Natural killer cell (primary cell): ENCODE measurements around the gene TFCP2L1. TPM values are rescaled to one million over a fixed set of nuclear protein-coding genes. Genes with fewer than 3 reads are reported as not detected.
A peak's percentile ranks its signal among the peaks of the same experiment; 100 is the strongest.

ENCODE experiments used
- ATAC-seq, 3 donors: fragments of 150-1000 bp in 2 of 3; fragments of 200-7000 bp in 1 of 3; cut with Tn5 transposase; 1 replicate in 1 of 3; 2 replicates in 2 of 3; pipeline ENCODE4 v1.10.0; 2021; ENCODE audit warnings: mild to moderate bottlenecking in 2 of 3, moderate library complexity in 2 of 3
- DNase-seq, 2 donors: peaks; one replicate each; pipeline versions ENCODE4 v3.0.0 to v3.0.0-alpha.2; 2013 to 2021; ENCODE audit warnings: mixed read lengths in 1 of 2
- H3K27ac ChIP-seq: one replicate; pipeline ENCODE4 v1.5.1; 2013; ENCODE audit warnings: mild to moderate bottlenecking, low read length
- H3K27me3 ChIP-seq: one replicate; pipeline ENCODE4 v1.6.1; 2013; ENCODE audit warnings: low read length; ENCODE audit not compliant: control insufficient read depth, insufficient read depth
- H3K36me3 ChIP-seq: one replicate; pipeline ENCODE4 v1.6.1; 2013; ENCODE audit warnings: low read length; ENCODE audit not compliant: control insufficient read depth, insufficient read depth
- H3K4me1 ChIP-seq: one replicate; pipeline ENCODE4 v1.6.1; 2013; ENCODE audit warnings: low read length; ENCODE audit not compliant: control insufficient read depth, insufficient read depth
- H3K4me3 ChIP-seq: one replicate; pipeline ENCODE4 v1.5.1; 2013; ENCODE audit warnings: low read length
- H3K9me3 ChIP-seq: one replicate; pipeline ENCODE4 v1.6.1; 2013; ENCODE audit warnings: low read length; ENCODE audit not compliant: control insufficient read depth, insufficient read depth
- H3K27ac Mint-ChIP-seq, 2 donors: one replicate each; pipeline ENCODE4 v1.8.0; 2022; ENCODE audit warnings: mild to moderate bottlenecking in 2 of 2, mixed read lengths in 2 of 2, moderate library complexity in 1 of 2
- H3K27me3 Mint-ChIP-seq, 2 donors: one replicate each; pipeline ENCODE4 v1.8.0; 2022; ENCODE audit warnings: low read depth in 2 of 2, mixed read lengths in 2 of 2
- H3K36me3 Mint-ChIP-seq: one replicate; pipeline ENCODE4 v1.8.0; 2022; ENCODE audit warnings: mixed read lengths
- H3K4me1 Mint-ChIP-seq, 2 donors: one replicate each; pipeline ENCODE4 v1.8.0; 2022; ENCODE audit warnings: mixed read lengths in 2 of 2
- H3K4me3 Mint-ChIP-seq: one replicate; pipeline ENCODE4 v1.8.0; 2022; ENCODE audit warnings: mild to moderate bottlenecking, moderate library complexity, mixed read lengths
- H3K9me3 Mint-ChIP-seq, 2 donors: one replicate each; pipeline ENCODE4 v1.8.0; 2022; ENCODE audit warnings: mixed read lengths in 2 of 2
- CTCF ChIP-seq: fragments of 200-600 bp; IDR thresholded peaks from one replicate; pipeline ENCODE4 v1.8.0; 2022; ENCODE audit warnings: antibody characterized with exemption
- whole genome bisulfite sequencing: methylation state at CpG from one replicate; pipeline ENCODE4 v1.1.7; 2013; ENCODE audit warnings: missing lambda C conversion rate; ENCODE audit not compliant: insufficient coverage; 5-methylcytosine and 5-hydroxymethylcytosine counted together
- intact Hi-C: fragments of 100-400 bp; cut with micrococcal nuclease; formaldehyde crosslinking; loops from one replicate; pipeline ENCODE4 v1.14.2; 2022
- total RNA-seq, 4 donors: library from RNA; stranded (reverse); fragments of 120-200 nt in 1 of 4; gene quantifications; one replicate each; pipeline versions ENCODE4 v1.2.3 to v1.2.4, GENCODE V29; 2013 to 2022

The TFCP2L1 gene
- total RNA-seq, 3 donors from 2014 or later (not counting 1 experiment from before 2014, with no cell fraction given), result 0.72 to 1.8 (median 0.85) TPM

- Mint-ChIP-seq H3K36me3 (no peaks in the 10 kb centered on the region), H3K9me3 (no peaks in the 10 kb centered on the region), H3K4me3 (no peak overlapping the region), H3K4me1 (no peaks in the 10 kb centered on the region), H3K27me3 (no peaks in the 10 kb centered on the region), H3K27ac (no peak overlapping the region)
- 40% methylated on average over 3 of the region's 3 CpGs for WGBS
- ATAC-seq, result no peak
- no peak overlapping the region for H3K27ac ChIP-seq
- intact Hi-C loops, result no loop called here
- no peaks in the 10 kb centered on the region for H3K9me3 ChIP-seq
- TF ChIP-seq CTCF, result no peak
- H3K4me3 ChIP-seq, result no peak overlapping the region
- no peaks in the 10 kb centered on the region for H3K27me3 ChIP-seq
- H3K4me1 ChIP-seq, result no peaks in the 10 kb centered on the region
- no peaks in the 10 kb centered on the region for H3K36me3 ChIP-seq
- no peak for DNase-seq
These were observed 96.0 kb downstream of the TFCP2L1 start for GRCh38 chr2:121189011-121189410.

GRCh38 chr2:121187982-121188411 is 97.0 kb downstream of the TFCP2L1 start:
- no peaks in the 10 kb centered on the region for H3K36me3 Mint-ChIP-seq
- H3K4me3 Mint-ChIP-seq, result no peak overlapping the region
- intact Hi-C loops, result no loop called here
- no peaks in the 10 kb centered on the region for H3K27me3 Mint-ChIP-seq
- no peaks in the 10 kb centered on the region for H3K9me3 ChIP-seq
- H3K9me3 Mint-ChIP-seq, result no peaks in the 10 kb centered on the region
- no peaks in the 10 kb centered on the region for H3K36me3 ChIP-seq
- H3K4me1 ChIP-seq, result no peaks in the 10 kb centered on the region
- no peak overlapping the region for H3K27ac ChIP-seq
- H3K4me1 Mint-ChIP-seq, result no peaks in the 10 kb centered on the region
- DNase-seq (peak in 1 of 2 donors; percentile 7), ATAC-seq (no peak)
- WGBS, result 57% methylated on average over 6 of the region's 6 CpGs
- no peaks in the 10 kb centered on the region for H3K27me3 ChIP-seq
- no peak for TF ChIP-seq CTCF
- no peak overlapping the region for H3K4me3 ChIP-seq
- no peak overlapping the region for H3K27ac Mint-ChIP-seq

GRCh38 chr2:121187351-121187981 is 97.5 kb downstream of the TFCP2L1 start:
- no peaks in the 10 kb centered on the region for H3K4me1 ChIP-seq
- WGBS, result 88% methylated on average over 19 of the region's 19 CpGs
- Mint-ChIP-seq H3K4me3 (no peak overlapping the region), H3K4me1 (no peaks in the 10 kb centered on the region), H3K27me3 (no peaks in the 10 kb centered on the region), H3K36me3 (no peaks in the 10 kb centered on the region), H3K9me3 (no peaks in the 10 kb centered on the region), H3K27ac (no peak overlapping the region)
- intact Hi-C loops, result no loop called here
- H3K4me3 ChIP-seq, result no peak overlapping the region
- no peak for ATAC-seq
- H3K9me3 ChIP-seq, result no peaks in the 10 kb centered on the region
- H3K27ac ChIP-seq, result no peak overlapping the region
- no peak for TF ChIP-seq CTCF
- H3K27me3 ChIP-seq, result no peaks in the 10 kb centered on the region
- DNase-seq, result no peak
- H3K36me3 ChIP-seq, result no peaks in the 10 kb centered on the region

- Mint-ChIP-seq H3K4me3 (no peak overlapping the region), H3K27me3 (no peaks in the 10 kb centered on the region), H3K4me1 (no peaks in the 10 kb centered on the region), H3K9me3 (no peaks in the 10 kb centered on the region), H3K27ac (no peak overlapping the region), H3K36me3 (no peaks in the 10 kb centered on the region)
- Histone ChIP-seq H3K36me3 (no peaks in the 10 kb centered on the region), H3K4me1 (no peaks in the 10 kb centered on the region), H3K27me3 (no peaks in the 10 kb centered on the region), H3K27ac (no peak overlapping the region), H3K4me3 (no peak overlapping the region), H3K9me3 (no peaks in the 10 kb centered on the region)
- no peak for DNase-seq
- no peak for ATAC-seq
- intact Hi-C loops, result no loop called here
- TF ChIP-seq CTCF, result no peak
- WGBS, result 71% methylated on average over 9 of the region's 9 CpGs
These were observed 98.7 kb downstream of the TFCP2L1 start for GRCh38 chr2:121186261-121186660.
